Keratinocyte (primary cell): Measurements from ENCODE around the gene CYP2F1.

ENCODE experiments used
- EZH2 ChIP-seq: IDR thresholded peaks from one replicate; pipeline ENCODE4 v1.6.1; 2012; ENCODE audit warnings: inconsistent platforms, mild to moderate bottlenecking, low read length, moderate library complexity
- TF ChIP-seq, protein P1 (sequence below), 3 experiments: IDR thresholded peaks in 1 of 3; conservative IDR thresholded peaks in 1 of 3; optimal IDR thresholded peaks in 1 of 3; 2 replicates in 2 of 3; 3 replicates in 1 of 3; pipeline versions ENCODE3 to v1.5.1; 2011; ENCODE audit warnings: low read length in 3 of 3, mild to moderate bottlenecking in 3 of 3, moderate library complexity in 2 of 3, control low read depth in 1 of 3, inconsistent platforms in 1 of 3; ENCODE audit not compliant: insufficient read depth in 2 of 3; ENCODE audit errors: extremely low read depth in 1 of 3

DNA sequence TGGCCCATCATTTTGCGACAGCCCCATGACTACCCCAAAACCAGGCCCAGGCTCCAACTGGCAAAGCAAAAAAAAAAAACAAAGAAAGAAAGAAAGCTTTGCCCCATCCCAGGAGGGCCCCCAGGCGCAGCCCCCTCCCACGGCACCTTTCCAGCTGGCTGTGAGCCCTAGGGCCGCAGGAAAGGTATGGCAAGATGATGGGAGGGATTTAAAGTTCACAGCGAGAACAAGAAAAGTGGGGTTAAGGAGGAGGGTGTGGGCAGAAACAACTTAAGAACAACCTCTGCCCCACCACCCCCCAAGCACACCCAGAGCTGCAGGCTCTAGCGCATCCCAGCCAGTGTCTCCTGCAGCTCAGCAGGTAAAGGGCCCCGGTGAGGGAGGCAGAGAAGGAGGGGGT, at the start of gene CYP2F1:
- TF ChIP-seq, protein P1, sequence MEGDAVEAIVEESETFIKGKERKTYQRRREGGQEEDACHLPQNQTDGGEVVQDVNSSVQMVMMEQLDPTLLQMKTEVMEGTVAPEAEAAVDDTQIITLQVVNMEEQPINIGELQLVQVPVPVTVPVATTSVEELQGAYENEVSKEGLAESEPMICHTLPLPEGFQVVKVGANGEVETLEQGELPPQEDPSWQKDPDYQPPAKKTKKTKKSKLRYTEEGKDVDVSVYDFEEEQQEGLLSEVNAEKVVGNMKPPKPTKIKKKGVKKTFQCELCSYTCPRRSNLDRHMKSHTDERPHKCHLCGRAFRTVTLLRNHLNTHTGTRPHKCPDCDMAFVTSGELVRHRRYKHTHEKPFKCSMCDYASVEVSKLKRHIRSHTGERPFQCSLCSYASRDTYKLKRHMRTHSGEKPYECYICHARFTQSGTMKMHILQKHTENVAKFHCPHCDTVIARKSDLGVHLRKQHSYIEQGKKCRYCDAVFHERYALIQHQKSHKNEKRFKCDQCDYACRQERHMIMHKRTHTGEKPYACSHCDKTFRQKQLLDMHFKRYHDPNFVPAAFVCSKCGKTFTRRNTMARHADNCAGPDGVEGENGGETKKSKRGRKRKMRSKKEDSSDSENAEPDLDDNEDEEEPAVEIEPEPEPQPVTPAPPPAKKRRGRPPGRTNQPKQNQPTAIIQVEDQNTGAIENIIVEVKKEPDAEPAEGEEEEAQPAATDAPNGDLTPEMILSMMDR (optimal IDR thresholded peaks at IDR 0.05 in 1 of 3, IDR thresholded peaks at IDR 0.05 in 1 of 3, conservative IDR thresholded peaks at IDR 0.05 in 1 of 3; ENCODE audit: extremely low read depth in 1 of 3, insufficient read depth in 2 of 3, low read length in 3 of 3) = no peak
- TF ChIP-seq EZH2 = no peak
